Fibroblast of lung (primary cell): ENCODE results near the gene TSPAN18. TPM values are rescaled to one million over a fixed set of nuclear protein-coding genes. Genes with fewer than 3 reads are reported as not detected.

Experiments
- DNase-seq, 2 donors: peaks; one replicate each; pipeline versions ENCODE4 v3.0.0 to v3.0.0-alpha.2; 2010; ENCODE audit warnings: low read depth in 2 of 2
- H2AFZ ChIP-seq: 2 replicates; pipeline ENCODE4 v1.5.1; 2012; ENCODE audit warnings: low read length, control low read depth, inconsistent platforms
- H3K27ac ChIP-seq: 2 replicates; pipeline ENCODE4 v1.5.1; 2011; ENCODE audit warnings: low read length, control low read depth; ENCODE audit not compliant: insufficient read depth
- H3K27me3 ChIP-seq: 2 replicates; pipeline ENCODE4 v1.5.1; 2011; ENCODE audit warnings: mild to moderate bottlenecking, low read length; ENCODE audit not compliant: control insufficient read depth, insufficient read depth
- H3K36me3 ChIP-seq: 2 replicates; pipeline ENCODE4 v1.5.1; 2011; ENCODE audit warnings: low read length; ENCODE audit not compliant: control insufficient read depth, insufficient read depth
- H3K4me1 ChIP-seq: 2 replicates; pipeline ENCODE4 v1.5.1; 2011; ENCODE audit warnings: low read length; ENCODE audit not compliant: control insufficient read depth, insufficient read depth; ENCODE audit errors: extremely low read depth
- H3K4me2 ChIP-seq: 2 replicates; pipeline ENCODE4 v1.5.1; 2011; ENCODE audit warnings: low read length, control low read depth; ENCODE audit not compliant: insufficient read depth; ENCODE audit errors: extremely low read depth
- H3K4me3 ChIP-seq, 4 experiments: fragments of 200-600 bp in 1 of 4; sonication (generic) in 1 of 4; replicated peaks in 1 of 4; 2 replicates each; pipeline ENCODE4 v1.5.1; 2011 to 2016; ENCODE audit warnings: low read length in 4 of 4, low read depth in 3 of 4, mild to moderate bottlenecking in 3 of 4, control low read depth in 2 of 4, inconsistent platforms in 1 of 4, mixed read lengths in 1 of 4; ENCODE audit not compliant: insufficient read depth in 1 of 4; ENCODE audit errors: control extremely low read depth in 1 of 4
- H3K79me2 ChIP-seq: 2 replicates; pipeline ENCODE4 v1.5.1; 2012; ENCODE audit warnings: mild to moderate bottlenecking, low read length, inconsistent platforms; ENCODE audit not compliant: control insufficient read depth, insufficient read depth
- H3K9ac ChIP-seq: 2 replicates; pipeline ENCODE4 v1.5.1; 2011; ENCODE audit warnings: mild to moderate bottlenecking, low read length, control low read depth; ENCODE audit not compliant: insufficient read depth
- H3K9me3 ChIP-seq: 2 replicates; pipeline ENCODE4 v1.5.1; 2012; ENCODE audit warnings: low read depth, low read length; ENCODE audit not compliant: control insufficient read depth, insufficient read depth
- H4K20me1 ChIP-seq: 2 replicates; pipeline ENCODE4 v1.5.1; 2011; ENCODE audit warnings: low read length; ENCODE audit not compliant: control insufficient read depth, insufficient read depth; ENCODE audit errors: extremely low read depth
- CTCF ChIP-seq, 2 donors: IDR thresholded peaks in 1 of 2; conservative IDR thresholded peaks in 1 of 2; 1 replicate in 1 of 2; 2 replicates in 1 of 2; pipeline ENCODE4 v1.5.1; 2011 to 2012; ENCODE audit warnings: low read length in 2 of 2, control low read depth in 1 of 2, inconsistent platforms in 1 of 2, low read depth in 1 of 2, mild to moderate bottlenecking in 1 of 2
- EZH2 ChIP-seq: IDR thresholded peaks from 2 replicates; pipeline ENCODE4 v1.5.1; 2012; ENCODE audit warnings: low read length, control low read depth, mild to moderate bottlenecking; ENCODE audit errors: missing control alignments
- polyA plus RNA-seq, 2 donors: library from polyadenylated mRNA; depleted of rRNA in 1 of 2; stranded (reverse) in 1 of 2; unstranded in 1 of 2; fragments of >200 nt; gene quantifications; 2 replicates each; pipeline ENCODE4 v1.2.1, GENCODE V29; 2011 to 2012; ENCODE audit warnings: missing spikeins in 1 of 2
- total RNA-seq: library from RNA; depleted of rRNA; stranded (reverse); fragments of >200 nt; gene quantifications from 2 replicates; pipeline ENCODE4 v1.2.1, GENCODE V29; 2014

The TSPAN18 gene
- total and polyA plus RNA-seq, 2 donors (not counting 1 experiment from before 2014, with no cell fraction given) = 0.15 TPM; not detected in 1

DNA sequence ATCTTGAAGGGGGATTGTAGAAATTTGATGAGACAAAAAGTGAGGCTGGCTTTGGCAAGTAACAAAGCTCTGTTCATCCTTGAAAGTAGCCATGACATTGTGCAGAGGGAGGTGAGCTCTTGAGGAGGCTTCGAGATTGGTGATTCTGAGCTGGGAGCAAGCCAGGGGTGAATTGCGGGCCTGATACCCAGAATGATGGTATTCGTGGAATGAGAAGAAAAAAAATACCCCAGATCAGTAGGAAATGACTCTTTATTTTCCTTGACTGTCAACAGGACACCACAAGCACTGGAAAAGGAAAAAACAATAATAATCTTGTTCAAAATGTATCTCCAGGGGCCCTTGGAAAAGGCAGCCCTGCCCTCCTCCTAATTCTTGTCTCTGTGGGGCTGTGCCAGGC lies 62.7 kb downstream of the TSPAN18 start:
- Histone ChIP-seq H3K79me2 (no peaks in the 10 kb centered on the region), H3K36me3 (no peaks in the 10 kb centered on the region), H3K27ac (no peak overlapping the region), H2AFZ (no peak overlapping the region), H3K4me2 (no peak overlapping the region), H3K9me3 (no peaks in the 10 kb centered on the region), H3K9ac (no peak overlapping the region), H3K4me3 (no peak overlapping the region), H3K27me3 (peaks cover 12% of the 10 kb centered on the region), H4K20me1 (no peaks in the 10 kb centered on the region), H3K4me1 (no peaks in the 10 kb centered on the region)
- TF ChIP-seq CTCF (conservative IDR thresholded peaks at IDR 0.05 in 1 of 2, IDR thresholded peaks at IDR 0.05 in 1 of 2; ENCODE audit: low read depth in 1 of 2, low read length in 2 of 2) (no peak), EZH2 (no peak)
- peak in 1 of 2 donors; percentile 30 for DNase-seq

- DNase-seq = no peak
- no peak overlapping the region for H3K9ac ChIP-seq
- H3K27ac ChIP-seq = no peak overlapping the region
- H3K4me1 ChIP-seq = no peaks in the 10 kb centered on the region
- no peaks in the 10 kb centered on the region for H3K36me3 ChIP-seq
- no peaks in the 10 kb centered on the region for H3K79me2 ChIP-seq
- H3K4me2 ChIP-seq = no peak overlapping the region
- H4K20me1 ChIP-seq = no peaks in the 10 kb centered on the region
- no peak overlapping the region for H3K4me3 ChIP-seq
- H2AFZ ChIP-seq = no peak overlapping the region
- peaks cover 8% of the 10 kb centered on the region for H3K27me3 ChIP-seq
- H3K9me3 ChIP-seq = no peaks in the 10 kb centered on the region
- TF ChIP-seq EZH2 (no peak), CTCF (conservative IDR thresholded peaks at IDR 0.05 in 1 of 2, IDR thresholded peaks at IDR 0.05 in 1 of 2; ENCODE audit: low read depth in 1 of 2, low read length in 2 of 2) (no peak)
Observed at GRCh38 chr11:44790211-44790610, 63.4 kb downstream of the TSPAN18 start.

- Histone ChIP-seq H3K9me3 (no peaks in the 10 kb centered on the region), H3K9ac (no peak overlapping the region), H3K79me2 (no peaks in the 10 kb centered on the region), H3K4me1 (no peaks in the 10 kb centered on the region), H3K36me3 (no peaks in the 10 kb centered on the region), H3K4me2 (no peak overlapping the region), H3K27ac (no peak overlapping the region), H4K20me1 (no peaks in the 10 kb centered on the region), H3K4me3 (no peak overlapping the region), H3K27me3 (peaks cover 3% of the 10 kb centered on the region), H2AFZ (no peak overlapping the region)
- no peak for DNase-seq
- TF ChIP-seq EZH2 (no peak), CTCF (conservative IDR thresholded peaks at IDR 0.05 in 1 of 2, IDR thresholded peaks at IDR 0.05 in 1 of 2; ENCODE audit: low read depth in 1 of 2, low read length in 2 of 2) (no peak)
Observed at GRCh38 chr11:44791316-44791925, 64.7 kb downstream of the TSPAN18 start.
